ENCODE results near the gene AMER3.

Gene AMER3

DNA sequence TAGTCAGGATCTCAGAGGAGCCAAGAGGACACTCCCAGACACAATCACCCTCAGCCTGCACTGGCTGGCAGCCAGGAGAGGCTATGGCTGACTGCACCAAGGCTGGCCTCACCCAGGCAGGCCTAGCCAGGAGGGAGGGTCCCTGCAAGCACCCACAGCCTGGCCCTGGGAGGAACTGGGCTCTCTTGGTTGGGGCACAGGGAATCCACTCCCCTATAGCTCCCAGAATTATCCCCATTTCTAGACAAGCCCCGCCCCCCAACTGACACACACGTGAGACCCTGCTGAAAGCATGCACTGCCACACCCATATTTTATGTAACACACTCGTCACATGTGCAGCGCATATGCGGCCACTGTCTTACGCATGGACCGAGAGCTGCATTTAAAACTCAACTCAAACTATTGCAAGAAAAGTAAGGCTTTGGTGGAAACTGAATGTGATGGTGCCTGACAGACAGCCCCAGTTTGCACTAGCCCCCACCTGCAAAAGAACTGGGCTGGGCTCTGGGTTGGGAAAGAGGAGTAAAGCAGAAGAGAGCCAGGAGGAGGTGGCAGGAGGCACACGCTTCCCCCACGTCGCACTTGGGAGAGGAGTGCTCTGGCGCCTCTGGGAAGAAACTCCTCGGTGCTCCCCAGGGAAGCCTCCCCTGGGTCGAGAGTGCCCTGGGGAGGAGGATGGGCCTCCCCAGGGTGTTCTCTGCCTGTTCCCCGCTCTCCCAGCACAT is 52.5 kb downstream of the AMER3 start:
- DNase-seq = no peak
- no peak for TF ChIP-seq POLR2A (IDR thresholded peaks at IDR 0.05; ENCODE audit: low read length)
- no peak for TF ChIP-seq GATA1 (IDR thresholded peaks at IDR 0.05; ENCODE audit: low read depth, low read length)

DNA sequence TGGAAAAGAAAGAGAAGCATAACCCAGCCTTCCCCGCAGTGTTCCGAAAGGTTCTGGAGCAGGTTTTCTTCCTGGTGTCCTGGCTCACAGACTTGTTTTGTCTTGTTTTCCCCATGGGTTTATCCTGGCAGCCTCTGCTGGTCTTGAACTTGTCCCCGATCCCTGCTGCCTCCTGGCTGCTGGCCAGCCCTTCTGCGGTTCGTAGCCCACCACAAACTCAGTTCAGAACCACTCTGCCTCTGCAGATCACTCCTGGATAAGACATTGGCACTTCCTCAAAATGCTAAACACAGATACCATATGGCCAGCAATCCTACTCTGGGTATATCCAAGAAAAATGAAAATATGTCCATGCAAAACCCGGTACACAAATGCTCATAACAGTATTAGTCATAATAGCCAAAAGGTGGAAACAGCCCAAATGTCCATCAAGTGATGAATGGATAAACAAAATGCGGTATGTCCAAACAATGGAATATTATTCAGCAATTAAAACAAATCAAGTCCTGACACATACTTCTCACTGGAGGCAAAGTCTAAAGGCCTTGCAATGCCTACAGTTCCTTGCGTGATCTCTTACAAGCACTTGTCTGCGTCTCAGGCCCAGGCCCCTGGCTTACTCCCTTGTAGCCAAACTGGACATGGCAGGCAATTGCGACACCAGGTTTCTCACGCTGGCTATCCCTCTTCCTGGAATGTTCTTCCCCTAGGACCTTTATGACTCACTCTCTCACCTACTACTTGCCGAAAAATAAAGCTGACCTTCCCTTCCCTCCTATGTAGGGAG is 53.3 kb downstream of the AMER3 start:
- TF ChIP-seq POLR2A (IDR thresholded peaks at IDR 0.05; ENCODE audit: low read length) (no peak), GATA1 (IDR thresholded peaks at IDR 0.05; ENCODE audit: low read depth, low read length) (no peak)
- DNase-seq = no peak

DNA sequence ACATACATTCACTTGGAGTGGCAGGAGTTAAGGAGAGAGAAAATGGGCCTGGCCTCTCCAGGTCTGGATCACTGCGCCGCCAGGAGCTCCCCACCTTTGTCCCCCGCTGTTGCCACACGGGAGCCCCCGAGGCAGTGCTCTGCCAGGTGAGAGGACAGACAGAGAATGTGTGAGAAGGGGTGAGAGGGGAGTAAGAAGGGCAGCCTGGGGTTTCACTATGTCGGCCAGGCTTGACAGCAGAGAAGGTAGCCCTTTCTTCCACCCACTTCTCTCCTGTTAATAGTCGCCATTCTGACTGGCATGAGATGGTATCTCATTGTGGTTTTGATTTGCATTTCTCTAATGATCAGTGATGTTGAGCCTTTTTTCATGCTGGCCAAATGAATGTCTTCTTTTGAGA is 55.1 kb downstream of the AMER3 start:
- no peak for DNase-seq
- TF ChIP-seq POLR2A (IDR thresholded peaks at IDR 0.05; ENCODE audit: low read length) (no peak), GATA1 (IDR thresholded peaks at IDR 0.05; ENCODE audit: low read depth, low read length) (no peak)

DNA sequence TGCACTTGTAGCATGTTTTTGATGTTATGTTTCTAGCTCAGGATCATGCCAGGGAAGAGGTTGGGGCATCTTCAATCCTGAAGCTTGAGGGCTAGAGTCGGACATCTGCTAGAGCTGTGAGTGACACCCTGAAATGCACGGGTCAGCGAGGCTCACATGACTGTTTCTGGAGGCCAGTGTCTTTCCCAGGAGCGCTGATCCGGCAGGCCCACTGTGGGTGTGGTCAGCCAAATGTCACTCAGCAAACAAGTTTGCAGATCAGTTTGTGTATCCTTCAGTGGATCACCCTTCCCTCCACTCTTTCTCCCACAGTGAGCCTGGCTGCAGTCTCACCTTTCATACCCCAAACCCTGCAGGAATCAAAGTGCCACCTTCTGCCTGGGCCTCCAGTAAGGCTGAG is 58.4 kb downstream of the AMER3 start:
- no peak for TF ChIP-seq POLR2A (IDR thresholded peaks at IDR 0.05; ENCODE audit: low read length)
- TF ChIP-seq GATA1 (IDR thresholded peaks at IDR 0.05; ENCODE audit: low read depth, low read length) = no peak

DNA sequence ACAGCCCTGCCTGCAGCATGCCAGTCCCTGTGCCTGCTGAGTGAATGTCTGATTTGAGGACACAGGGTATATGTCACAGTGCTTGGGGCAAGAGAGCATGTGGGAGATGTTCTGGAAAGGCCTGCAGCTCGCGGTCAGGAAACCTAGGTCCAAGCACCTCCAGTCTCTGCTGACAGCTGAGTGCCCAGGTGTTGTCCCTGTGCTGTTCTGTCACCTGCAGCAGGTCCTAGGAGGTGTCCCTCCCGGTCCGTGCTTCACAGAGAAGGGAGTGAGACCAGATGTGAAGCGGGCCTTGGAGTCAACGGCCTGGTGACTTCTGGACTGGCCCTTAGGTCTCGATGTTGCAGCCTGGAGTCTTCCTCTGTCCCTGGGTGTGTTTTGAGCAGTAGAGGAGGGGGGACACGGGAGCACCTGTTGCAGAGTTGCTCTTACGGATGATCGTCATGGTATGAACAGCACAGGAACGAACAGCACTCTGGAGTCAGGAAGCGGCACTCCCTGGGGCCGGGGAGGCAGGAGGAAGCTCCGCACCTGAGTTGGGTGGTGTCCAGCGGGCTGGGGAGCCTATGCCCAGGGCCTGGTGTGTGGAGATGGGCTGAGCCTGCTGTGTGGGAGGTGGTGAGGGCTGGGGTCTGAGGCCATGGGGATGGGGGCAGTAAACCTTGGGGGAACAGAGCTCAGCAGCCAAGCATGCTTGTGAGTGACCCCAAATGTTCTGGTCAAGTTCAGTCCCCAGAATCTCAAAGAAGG is 59.8 kb downstream of the AMER3 start:
- DNase-seq = no peak

More for the DNA sequence above, 58.4 kb downstream of the AMER3 start:
- no peak for DNase-seq

More for the DNA sequence above, 59.8 kb downstream of the AMER3 start:
- TF ChIP-seq POLR2A (IDR thresholded peaks at IDR 0.05; ENCODE audit: low read length) (no peak), GATA1 (IDR thresholded peaks at IDR 0.05; ENCODE audit: low read depth, low read length) (no peak)
